GM12878 (cell line): ENCODE data around the gene CEP135. TPM values are rescaled to one million over a fixed set of nuclear protein-coding genes. Genes with fewer than 3 reads are reported as not detected.

Experiments used
- ASH2L ChIP-seq: fragments of 300-600, 200-600 bp; sonication (generic); IDR thresholded peaks from 2 replicates; pipeline ENCODE4 v1.6.1; 2017; ENCODE audit warnings: low read depth, mild to moderate bottlenecking, borderline replicate concordance
- E2F4 ChIP-seq: IDR thresholded peaks from 2 replicates; pipeline ENCODE4 v1.6.1; 2012; ENCODE audit warnings: low read depth, low read length, improper control_type of control experiment
- E4F1 ChIP-seq: fragments of 450-650 bp; IDR thresholded peaks from 2 replicates; pipeline ENCODE4 v1.6.1; 2018; ENCODE audit warnings: borderline replicate concordance, mild to moderate bottlenecking; ENCODE audit not compliant: partially characterized antibody
- IKZF1 ChIP-seq: fragments of 450-650 bp; conservative IDR thresholded peaks from 2 replicates; pipeline ENCODE4 v1.6.1; 2017; ENCODE audit warnings: antibody characterized with exemption, mild to moderate bottlenecking
- IRF4 ChIP-seq: IDR thresholded peaks from 2 replicates; pipeline ENCODE4 v1.6.1; 2011; ENCODE audit warnings: low read depth, low read length
- SMC3 ChIP-seq: IDR thresholded peaks from 2 replicates; pipeline ENCODE4 v1.6.1; 2011; ENCODE audit warnings: low read length, improper control_type of control experiment, borderline replicate concordance
- TCF3 ChIP-seq: IDR thresholded peaks from 2 replicates; pipeline ENCODE4 v1.6.1; 2012; ENCODE audit warnings: low read depth, mild to moderate bottlenecking, low read length, borderline replicate concordance; ENCODE audit not compliant: insufficient read depth
- YBX1 ChIP-seq: fragments of 450-650 bp; IDR thresholded peaks from 2 replicates; pipeline ENCODE4 v1.6.1; 2016; ENCODE audit warnings: antibody characterized with exemption
- YY1 ChIP-seq: IDR thresholded peaks from 2 replicates; pipeline ENCODE4 v1.6.1; 2011; ENCODE audit warnings: low read depth, mild to moderate bottlenecking, low read length
- ZBTB4 ChIP-seq: fragments of 450-650 bp; formaldehyde crosslinking; IDR thresholded peaks from 2 replicates; pipeline ENCODE4 v1.4.0; 2022; ENCODE audit warnings: mild to moderate bottlenecking, moderate library complexity
- ZNF217 ChIP-seq: fragments of 450-650 bp; IDR thresholded peaks from 2 replicates; pipeline ENCODE4 v1.6.1; 2017; ENCODE audit warnings: antibody characterized with exemption, mild to moderate bottlenecking
- ZNF24 ChIP-seq: fragments of 450-650 bp; IDR thresholded peaks from 2 replicates; pipeline ENCODE4 v1.6.1; 2017; ENCODE audit warnings: antibody characterized with exemption, mild to moderate bottlenecking
- polyA plus RNA-seq, 11 experiments: library from polyadenylated mRNA; depleted of rRNA in 4 of 11; unstranded in 6 of 11; stranded (reverse) in 5 of 11; fragments of >200 nt; fragmentation: Nextera tagmentation in 4 of 11; fragmentation: Illumina TruSeq in 1 of 11; extraction: Ambion mirVana in 4 of 11; extraction: Trizol in 1 of 11; gene quantifications; 1 replicate in 1 of 11; 2 replicates in 10 of 11; pipeline versions ENCODE4 v1.2.1 to v1.2.3, GENCODE V29; 2011 to 2016; ENCODE audit warnings: inconsistent platforms in 2 of 11, missing spikeins in 2 of 11, low read depth in 1 of 11
- total RNA-seq, 4 experiments: library from RNA; depleted of rRNA in 3 of 4; stranded (reverse); fragments of >200 nt in 3 of 4; fragmentation: Illumina TruSeq in 1 of 4; extraction: Trizol in 1 of 4; gene quantifications; 2 replicates each; pipeline versions ENCODE4 v1.2.1 to v1.2.3, GENCODE V29; 2013 to 2021
- TF ChIP-seq, protein P1 (sequence below): fragments of 450-650 bp; IDR thresholded peaks from 2 replicates; pipeline ENCODE4 v1.6.1; 2017; ENCODE audit warnings: borderline replicate concordance
- TF ChIP-seq, protein P2 (sequence below): fragments of 450-650 bp; IDR thresholded peaks from 2 replicates; pipeline ENCODE4 v1.6.1; 2017; ENCODE audit warnings: mild to moderate bottlenecking
- TF ChIP-seq, protein P3 (sequence below): fragments of 450-650 bp; IDR thresholded peaks from 2 replicates; pipeline ENCODE4 v1.6.1; 2016; ENCODE audit warnings: mild to moderate bottlenecking
- TF ChIP-seq, protein P4 (sequence below): IDR thresholded peaks from 2 replicates; pipeline ENCODE4 v1.6.1; 2012; ENCODE audit warnings: low read depth, low read length, improper control_type of control experiment

The CEP135 gene
- total and polyA plus RNA-seq, 10 of the 15 experiments (the other 5 are each of a cell fraction or from before 2014, with no cell fraction given): 2.9 to 13.6 (median 10.1) TPM

- TF ChIP-seq ZBTB4 (CRISPR knock-in tag) (no peak), TCF3 (peak; percentile 66; the same call in 1 of the 2 replicates), IKZF1 (peak; percentile 87), ZNF24 (peak; percentile 58; the same call in 1 of the 2 replicates), SMC3 (peak; percentile 85; the same call in 1 of the 2 replicates), ASH2L (peak; percentile 80; the same call in 1 of the 2 replicates), ZNF217 (no peak; the same call in 1 of the 2 replicates), E2F4 (peak; percentile 98), YY1 (peak; percentile 94), IRF4 (no peak; the same call in 1 of the 2 replicates), E4F1 (peak; percentile 87), YBX1 (no peak)
- TF ChIP-seq, protein P1, sequence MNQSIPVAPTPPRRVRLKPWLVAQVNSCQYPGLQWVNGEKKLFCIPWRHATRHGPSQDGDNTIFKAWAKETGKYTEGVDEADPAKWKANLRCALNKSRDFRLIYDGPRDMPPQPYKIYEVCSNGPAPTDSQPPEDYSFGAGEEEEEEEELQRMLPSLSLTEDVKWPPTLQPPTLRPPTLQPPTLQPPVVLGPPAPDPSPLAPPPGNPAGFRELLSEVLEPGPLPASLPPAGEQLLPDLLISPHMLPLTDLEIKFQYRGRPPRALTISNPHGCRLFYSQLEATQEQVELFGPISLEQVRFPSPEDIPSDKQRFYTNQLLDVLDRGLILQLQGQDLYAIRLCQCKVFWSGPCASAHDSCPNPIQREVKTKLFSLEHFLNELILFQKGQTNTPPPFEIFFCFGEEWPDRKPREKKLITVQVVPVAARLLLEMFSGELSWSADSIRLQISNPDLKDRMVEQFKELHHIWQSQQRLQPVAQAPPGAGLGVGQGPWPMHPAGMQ: no peak
- TF ChIP-seq, protein P2, sequence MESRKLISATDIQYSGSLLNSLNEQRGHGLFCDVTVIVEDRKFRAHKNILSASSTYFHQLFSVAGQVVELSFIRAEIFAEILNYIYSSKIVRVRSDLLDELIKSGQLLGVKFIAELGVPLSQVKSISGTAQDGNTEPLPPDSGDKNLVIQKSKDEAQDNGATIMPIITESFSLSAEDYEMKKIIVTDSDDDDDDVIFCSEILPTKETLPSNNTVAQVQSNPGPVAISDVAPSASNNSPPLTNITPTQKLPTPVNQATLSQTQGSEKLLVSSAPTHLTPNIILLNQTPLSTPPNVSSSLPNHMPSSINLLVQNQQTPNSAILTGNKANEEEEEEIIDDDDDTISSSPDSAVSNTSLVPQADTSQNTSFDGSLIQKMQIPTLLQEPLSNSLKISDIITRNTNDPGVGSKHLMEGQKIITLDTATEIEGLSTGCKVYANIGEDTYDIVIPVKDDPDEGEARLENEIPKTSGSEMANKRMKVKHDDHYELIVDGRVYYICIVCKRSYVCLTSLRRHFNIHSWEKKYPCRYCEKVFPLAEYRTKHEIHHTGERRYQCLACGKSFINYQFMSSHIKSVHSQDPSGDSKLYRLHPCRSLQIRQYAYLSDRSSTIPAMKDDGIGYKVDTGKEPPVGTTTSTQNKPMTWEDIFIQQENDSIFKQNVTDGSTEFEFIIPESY: no peak
- TF ChIP-seq, protein P3, sequence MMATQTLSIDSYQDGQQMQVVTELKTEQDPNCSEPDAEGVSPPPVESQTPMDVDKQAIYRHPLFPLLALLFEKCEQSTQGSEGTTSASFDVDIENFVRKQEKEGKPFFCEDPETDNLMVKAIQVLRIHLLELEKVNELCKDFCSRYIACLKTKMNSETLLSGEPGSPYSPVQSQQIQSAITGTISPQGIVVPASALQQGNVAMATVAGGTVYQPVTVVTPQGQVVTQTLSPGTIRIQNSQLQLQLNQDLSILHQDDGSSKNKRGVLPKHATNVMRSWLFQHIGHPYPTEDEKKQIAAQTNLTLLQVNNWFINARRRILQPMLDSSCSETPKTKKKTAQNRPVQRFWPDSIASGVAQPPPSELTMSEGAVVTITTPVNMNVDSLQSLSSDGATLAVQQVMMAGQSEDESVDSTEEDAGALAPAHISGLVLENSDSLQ: 0 out of 2 replicates have a peak, but pooled peaks have one; percentile 12
- TF ChIP-seq, protein P4, sequence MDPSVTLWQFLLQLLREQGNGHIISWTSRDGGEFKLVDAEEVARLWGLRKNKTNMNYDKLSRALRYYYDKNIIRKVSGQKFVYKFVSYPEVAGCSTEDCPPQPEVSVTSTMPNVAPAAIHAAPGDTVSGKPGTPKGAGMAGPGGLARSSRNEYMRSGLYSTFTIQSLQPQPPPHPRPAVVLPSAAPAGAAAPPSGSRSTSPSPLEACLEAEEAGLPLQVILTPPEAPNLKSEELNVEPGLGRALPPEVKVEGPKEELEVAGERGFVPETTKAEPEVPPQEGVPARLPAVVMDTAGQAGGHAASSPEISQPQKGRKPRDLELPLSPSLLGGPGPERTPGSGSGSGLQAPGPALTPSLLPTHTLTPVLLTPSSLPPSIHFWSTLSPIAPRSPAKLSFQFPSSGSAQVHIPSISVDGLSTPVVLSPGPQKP: peak; percentile 81
Measured at GRCh38 chr4:55948726-55949481, at the start of gene CEP135 (continued).
